Ishikawa (cell line): ENCODE results near the gene MPST.

Experiments
- CEBPB ChIP-seq: IDR thresholded peaks from 2 replicates; pipeline ENCODE4 v1.6.1; 2012
- CREB1 ChIP-seq: IDR thresholded peaks from 2 replicates; pipeline ENCODE4 v1.6.1; 2012; ENCODE audit warnings: low read depth
- EGR1 ChIP-seq: IDR thresholded peaks from 2 replicates; pipeline ENCODE4 v1.6.1; 2012
- EP300 ChIP-seq: IDR thresholded peaks from 2 replicates; pipeline ENCODE4 v1.6.1; 2012; ENCODE audit warnings: borderline replicate concordance
- FOXM1 ChIP-seq: IDR thresholded peaks from 2 replicates; pipeline ENCODE4 v1.6.1; 2012; ENCODE audit warnings: low read depth, borderline replicate concordance
- NFIC ChIP-seq: IDR thresholded peaks from 2 replicates; pipeline ENCODE4 v1.6.1; 2012
- RAD21 ChIP-seq: IDR thresholded peaks from 2 replicates; pipeline ENCODE4 v1.6.1; 2012; ENCODE audit warnings: low read depth
- TAF1 ChIP-seq: IDR thresholded peaks from 2 replicates; pipeline ENCODE4 v1.6.1; 2012; ENCODE audit warnings: low read depth, mild to moderate bottlenecking
- TCF12 ChIP-seq: IDR thresholded peaks from 2 replicates; pipeline ENCODE4 v1.6.1; 2012; ENCODE audit warnings: low read depth
- TEAD4 ChIP-seq: IDR thresholded peaks from 2 replicates; pipeline ENCODE4 v1.6.1; 2012
- YY1 ChIP-seq: IDR thresholded peaks from 2 replicates; pipeline ENCODE4 v1.6.1; 2012; ENCODE audit warnings: low read depth
- ZBTB7A ChIP-seq: IDR thresholded peaks from 2 replicates; pipeline ENCODE4 v1.6.1; 2012; ENCODE audit warnings: low read depth
- TF ChIP-seq, protein P1 (sequence below): IDR thresholded peaks from 2 replicates; pipeline ENCODE4 v1.6.1; 2012
- TF ChIP-seq, protein P2 (sequence below): IDR thresholded peaks from 2 replicates; pipeline ENCODE4 v1.6.1; 2012; ENCODE audit warnings: low read depth, mild to moderate bottlenecking
- TF ChIP-seq, protein P3 (sequence below): IDR thresholded peaks from 2 replicates; pipeline ENCODE4 v1.6.1; 2012

The MPST gene

DNA sequence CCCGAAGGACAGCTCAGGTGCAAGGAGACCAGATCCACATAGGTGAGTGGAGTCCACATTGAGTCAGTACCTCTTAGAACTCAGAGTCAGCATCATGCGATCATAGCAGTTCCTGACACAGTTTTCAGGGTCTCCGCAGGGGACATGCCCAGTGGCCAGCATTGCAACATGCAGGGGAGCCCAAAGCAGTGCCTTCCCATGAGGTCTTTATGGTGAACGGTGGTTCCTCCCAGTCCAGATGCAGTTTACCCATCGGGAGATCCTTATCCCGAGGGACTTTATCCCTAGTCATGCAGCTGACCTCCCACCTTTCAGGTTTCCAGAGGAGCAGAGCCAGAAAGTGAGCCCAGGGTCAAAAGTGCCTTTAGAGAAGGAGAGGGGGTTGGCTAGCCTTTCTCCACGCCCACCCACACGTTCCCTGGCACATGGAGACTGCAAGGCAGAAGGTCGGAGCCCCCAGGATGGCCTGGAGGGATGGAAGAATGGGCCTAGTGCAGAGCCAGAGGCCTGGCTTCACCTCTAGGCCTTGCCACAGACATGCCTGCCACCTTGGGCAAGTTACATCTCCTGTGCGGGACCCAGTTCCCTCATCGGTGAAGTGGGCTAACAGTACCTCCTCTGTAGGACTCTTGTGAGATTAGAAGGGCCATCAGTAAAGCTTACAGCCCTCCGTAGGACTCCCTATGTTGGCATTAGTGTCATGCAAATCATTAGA, 38.4 kb downstream of the MPST start:
- TF ChIP-seq NFIC, result no peak
- TF ChIP-seq CEBPB, result no peak
- no peak for TF ChIP-seq YY1
- TF ChIP-seq TEAD4, result no peak
- no peak for TF ChIP-seq CREB1
- TF ChIP-seq ZBTB7A, result no peak
- no peak for TF ChIP-seq FOXM1
- TF ChIP-seq RAD21, result no peak
- TF ChIP-seq, protein P1, sequence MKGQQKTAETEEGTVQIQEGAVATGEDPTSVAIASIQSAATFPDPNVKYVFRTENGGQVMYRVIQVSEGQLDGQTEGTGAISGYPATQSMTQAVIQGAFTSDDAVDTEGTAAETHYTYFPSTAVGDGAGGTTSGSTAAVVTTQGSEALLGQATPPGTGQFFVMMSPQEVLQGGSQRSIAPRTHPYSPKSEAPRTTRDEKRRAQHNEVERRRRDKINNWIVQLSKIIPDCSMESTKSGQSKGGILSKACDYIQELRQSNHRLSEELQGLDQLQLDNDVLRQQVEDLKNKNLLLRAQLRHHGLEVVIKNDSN, result no peak

- TF ChIP-seq FOXM1 (no peak), ZBTB7A (no peak), EP300 (no peak), EGR1 (no peak), NFIC (no peak), YY1 (no peak), CREB1 (no peak), CEBPB (no peak), TCF12 (no peak), TEAD4 (no peak), RAD21 (no peak), TAF1 (no peak)
- TF ChIP-seq, protein P2, sequence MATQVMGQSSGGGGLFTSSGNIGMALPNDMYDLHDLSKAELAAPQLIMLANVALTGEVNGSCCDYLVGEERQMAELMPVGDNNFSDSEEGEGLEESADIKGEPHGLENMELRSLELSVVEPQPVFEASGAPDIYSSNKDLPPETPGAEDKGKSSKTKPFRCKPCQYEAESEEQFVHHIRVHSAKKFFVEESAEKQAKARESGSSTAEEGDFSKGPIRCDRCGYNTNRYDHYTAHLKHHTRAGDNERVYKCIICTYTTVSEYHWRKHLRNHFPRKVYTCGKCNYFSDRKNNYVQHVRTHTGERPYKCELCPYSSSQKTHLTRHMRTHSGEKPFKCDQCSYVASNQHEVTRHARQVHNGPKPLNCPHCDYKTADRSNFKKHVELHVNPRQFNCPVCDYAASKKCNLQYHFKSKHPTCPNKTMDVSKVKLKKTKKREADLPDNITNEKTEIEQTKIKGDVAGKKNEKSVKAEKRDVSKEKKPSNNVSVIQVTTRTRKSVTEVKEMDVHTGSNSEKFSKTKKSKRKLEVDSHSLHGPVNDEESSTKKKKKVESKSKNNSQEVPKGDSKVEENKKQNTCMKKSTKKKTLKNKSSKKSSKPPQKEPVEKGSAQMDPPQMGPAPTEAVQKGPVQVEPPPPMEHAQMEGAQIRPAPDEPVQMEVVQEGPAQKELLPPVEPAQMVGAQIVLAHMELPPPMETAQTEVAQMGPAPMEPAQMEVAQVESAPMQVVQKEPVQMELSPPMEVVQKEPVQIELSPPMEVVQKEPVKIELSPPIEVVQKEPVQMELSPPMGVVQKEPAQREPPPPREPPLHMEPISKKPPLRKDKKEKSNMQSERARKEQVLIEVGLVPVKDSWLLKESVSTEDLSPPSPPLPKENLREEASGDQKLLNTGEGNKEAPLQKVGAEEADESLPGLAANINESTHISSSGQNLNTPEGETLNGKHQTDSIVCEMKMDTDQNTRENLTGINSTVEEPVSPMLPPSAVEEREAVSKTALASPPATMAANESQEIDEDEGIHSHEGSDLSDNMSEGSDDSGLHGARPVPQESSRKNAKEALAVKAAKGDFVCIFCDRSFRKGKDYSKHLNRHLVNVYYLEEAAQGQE, result no peak
- TF ChIP-seq, protein P3, sequence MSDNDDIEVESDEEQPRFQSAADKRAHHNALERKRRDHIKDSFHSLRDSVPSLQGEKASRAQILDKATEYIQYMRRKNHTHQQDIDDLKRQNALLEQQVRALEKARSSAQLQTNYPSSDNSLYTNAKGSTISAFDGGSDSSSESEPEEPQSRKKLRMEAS, result no peak
- TF ChIP-seq, protein P1, result no peak
Measured at GRCh38 chr22:37058917-37059701, 39.6 kb downstream of the MPST start.

- TF ChIP-seq TEAD4, result no peak
- TF ChIP-seq ZBTB7A, result no peak
Measured at GRCh38 chr22:37059876-37060449, 40.4 kb downstream of the MPST start.

GRCh38 chr22:37060801-37061610, 41.5 kb downstream of the MPST start:
- TF ChIP-seq NFIC (no peak), RAD21 (no peak), FOXM1 (no peak), CREB1 (no peak), TCF12 (no peak), EGR1 (no peak), CEBPB (no peak), EP300 (no peak), YY1 (no peak), ZBTB7A (no peak), TEAD4 (no peak), TAF1 (no peak)
- TF ChIP-seq, protein P1, result no peak
- TF ChIP-seq, protein P3, result no peak
- TF ChIP-seq, protein P2, result no peak
